ENCODE results near the gene SRCAP. TPM values are rescaled to one million over a fixed set of nuclear protein-coding genes. Genes with fewer than 3 reads are reported as not detected.

SRCAP gene
- total RNA-seq, 4 donors from 2014 or later: 20.6 to 57.4 (median 36.0) TPM

- no peaks in the 10 kb centered on the region for H3K27me3 ChIP-seq
- peaks cover 5 to 40% (median 21%) of the 10 kb centered on the region in 3 donors for H3K4me1 ChIP-seq
- ATAC-seq: no peak
- H3K36me3 ChIP-seq: peaks cover 0 to 69% of the 10 kb centered on the region in 2 donors
- H3K4me3 ChIP-seq: no peak overlapping the region
- H3K27ac ChIP-seq: no peak overlapping the region
- WGBS, 2 donors (ENCODE audit: low coverage in 1 of 2): 100% methylated on average over 2 of the region's 12 CpGs
- TF ChIP-seq POLR2AphosphoS5 (IDR thresholded peaks at IDR 0.05) (no peak), EP300 (IDR thresholded peaks at IDR 0.05) (no peak), CTCF (IDR thresholded peaks at IDR 0.05) (no peak), POLR2A (IDR thresholded peaks at IDR 0.05) (no peak)
- no peaks in the 10 kb centered on the region for H3K9me3 ChIP-seq
Measured at GRCh38 chr16:30764816-30765465, 66.0 kb downstream of the SRCAP start.

- Histone ChIP-seq H3K9me3 (no peaks in the 10 kb centered on the region), H3K4me1 (peaks cover 5 to 29% (median 14%) of the 10 kb centered on the region in 3 donors), H3K27me3 (no peaks in the 10 kb centered on the region), H3K36me3 (peaks cover 0 to 84% of the 10 kb centered on the region in 2 donors), H3K27ac (no peak overlapping the region), H3K4me3 (no peak overlapping the region)
- TF ChIP-seq POLR2AphosphoS5 (IDR thresholded peaks at IDR 0.05): no peak
- no peak for TF ChIP-seq EP300 (IDR thresholded peaks at IDR 0.05)
- no peak for TF ChIP-seq POLR2A (IDR thresholded peaks at IDR 0.05)
- no peak for TF ChIP-seq CTCF (IDR thresholded peaks at IDR 0.05)
- no peak for ATAC-seq
- 65 to 75% methylated on average over 4 to 9 of the region's 29 CpGs for WGBS, 2 donors (ENCODE audit: low coverage in 1 of 2)
Measured at GRCh38 chr16:30766206-30766932, 67.4 kb downstream of the SRCAP start.

- no peak for ATAC-seq
- Histone ChIP-seq H3K4me3 (no peak overlapping the region), H3K4me1 (peaks cover 5 to 26% (median 12%) of the 10 kb centered on the region in 3 donors), H3K36me3 (peaks cover 0 to 89% of the 10 kb centered on the region in 2 donors), H3K27me3 (no peaks in the 10 kb centered on the region), H3K27ac (no peak overlapping the region), H3K9me3 (no peaks in the 10 kb centered on the region)
- WGBS, 2 donors (ENCODE audit: low coverage in 1 of 2): 68 to 78% methylated on average over 4 of the region's 4 CpGs
- no peak for TF ChIP-seq EP300 (IDR thresholded peaks at IDR 0.05)
- no peak for TF ChIP-seq POLR2A (IDR thresholded peaks at IDR 0.05)
- TF ChIP-seq POLR2AphosphoS5 (IDR thresholded peaks at IDR 0.05): no peak
- TF ChIP-seq CTCF (IDR thresholded peaks at IDR 0.05): no peak
Measured at GRCh38 chr16:30766933-30767284, 67.9 kb downstream of the SRCAP start.

- no peak overlapping the region for H3K27ac ChIP-seq
- H3K27me3 ChIP-seq: no peaks in the 10 kb centered on the region
- no peaks in the 10 kb centered on the region for H3K9me3 ChIP-seq
- WGBS, 2 donors (ENCODE audit: low coverage in 1 of 2): 84 to 89% methylated on average over 2 to 10 of the region's 18 CpGs
- no peak for ATAC-seq
- H3K4me1 ChIP-seq: peaks cover 5 to 20% (median 9%) of the 10 kb centered on the region in 3 donors
- no peak overlapping the region for H3K4me3 ChIP-seq
- TF ChIP-seq CTCF (IDR thresholded peaks at IDR 0.05): no peak
- TF ChIP-seq POLR2A (IDR thresholded peaks at IDR 0.05): no peak
- TF ChIP-seq POLR2AphosphoS5 (IDR thresholded peaks at IDR 0.05): no peak
- no peak for TF ChIP-seq EP300 (IDR thresholded peaks at IDR 0.05)
- peaks cover 0 to 99% of the 10 kb centered on the region in 2 donors for H3K36me3 ChIP-seq
Measured at GRCh38 chr16:30767767-30768465, 68.9 kb downstream of the SRCAP start.
